Colonic mucosa (tissue), 4 donors: Measurements from ENCODE around the gene NFATC2IP. TPM values are rescaled to one million over a fixed set of nuclear protein-coding genes. Genes with fewer than 3 reads are reported as not detected.

Experiments used
- DNase-seq: peaks from one replicate; pipeline ENCODE4 v3.0.0-alpha.2; 2020
- H3K27ac ChIP-seq: fragments of 200-600 bp; one replicate; pipeline ENCODE4 v1.8.0; 2021
- H3K27me3 ChIP-seq: fragments of 200-600 bp; one replicate; pipeline ENCODE4 v1.8.0; 2021
- H3K36me3 ChIP-seq: fragments of 200-600 bp; one replicate; pipeline ENCODE4 v1.8.0; 2021
- H3K4me1 ChIP-seq: fragments of 200-600 bp; one replicate; pipeline ENCODE4 v1.8.0; 2021; ENCODE audit warnings: mild to moderate bottlenecking
- H3K4me3 ChIP-seq: fragments of 200-600 bp; one replicate; pipeline ENCODE4 v1.8.0; 2021
- H3K9ac ChIP-seq, 2 donors: one replicate each; pipeline ENCODE4 v1.7.0; 2013; ENCODE audit warnings: control low read depth in 2 of 2, low read depth in 2 of 2, low read length in 2 of 2
- H3K9me3 ChIP-seq: fragments of 200-600 bp; one replicate; pipeline ENCODE4 v1.8.0; 2021
- intact Hi-C: fragments of 100-400 bp; cut with DNase I; formaldehyde crosslinking; loops from one replicate; pipeline ENCODE4 v1.14.1; 2022
- total RNA-seq, 2 donors: library from RNA; stranded (reverse); fragmentation: NEBNext Ultra II Directional in 1 of 2; extraction: Animal tissue kit (Norgen Biotek cat#: 25700) in 1 of 2; gene quantifications; one replicate each; pipeline ENCODE4 v1.2.1, GENCODE V29; 2021
- TF ChIP-seq, protein P1 (sequence below): fragments of 200-600 bp; IDR thresholded peaks from one replicate; pipeline ENCODE4 v1.8.0; 2022; ENCODE audit warnings: antibody characterized with exemption, mild to moderate bottlenecking
- donor health status: healthy.
- donor health status: DM: no; HTN: no; CAD: no.
- donor health status: DM: no; HTN: no; CAD: no.

The NFATC2IP gene
- total RNA-seq, 2 donors from 2014 or later, result 33.3 to 57.1 TPM

DNA sequence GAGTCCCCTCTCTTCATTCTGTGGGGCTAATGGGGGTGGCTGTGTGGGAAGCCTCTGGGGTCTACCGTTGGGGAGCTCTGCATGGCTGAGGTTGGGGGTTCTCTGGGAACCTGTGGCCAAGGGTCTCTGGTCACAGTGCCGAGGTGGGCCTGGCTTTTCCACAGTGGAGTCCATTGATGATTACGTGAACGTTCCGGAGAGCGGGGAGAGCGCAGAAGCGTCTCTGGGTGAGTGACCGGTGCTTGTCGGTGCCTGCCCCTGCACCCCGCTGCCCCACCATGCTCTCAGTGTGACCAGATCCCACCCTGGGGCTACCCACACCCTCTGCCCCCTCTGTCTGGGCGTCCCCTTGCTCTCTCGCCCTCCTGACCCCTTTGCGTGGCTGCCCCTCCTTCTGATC lies 38.6 kb downstream of the NFATC2IP start:
- no peak for DNase-seq
- no peaks in the 10 kb centered on the region for H3K4me1 ChIP-seq
- no peaks in the 10 kb centered on the region for H3K9me3 ChIP-seq
- H3K9ac ChIP-seq, result no peak overlapping the region
- no peaks in the 10 kb centered on the region for H3K27me3 ChIP-seq
- H3K27ac ChIP-seq, result no peak overlapping the region
- H3K36me3 ChIP-seq, result no peaks in the 10 kb centered on the region
- intact Hi-C loops, result no loop called here
- no peak overlapping the region for H3K4me3 ChIP-seq
- TF ChIP-seq, protein P1, sequence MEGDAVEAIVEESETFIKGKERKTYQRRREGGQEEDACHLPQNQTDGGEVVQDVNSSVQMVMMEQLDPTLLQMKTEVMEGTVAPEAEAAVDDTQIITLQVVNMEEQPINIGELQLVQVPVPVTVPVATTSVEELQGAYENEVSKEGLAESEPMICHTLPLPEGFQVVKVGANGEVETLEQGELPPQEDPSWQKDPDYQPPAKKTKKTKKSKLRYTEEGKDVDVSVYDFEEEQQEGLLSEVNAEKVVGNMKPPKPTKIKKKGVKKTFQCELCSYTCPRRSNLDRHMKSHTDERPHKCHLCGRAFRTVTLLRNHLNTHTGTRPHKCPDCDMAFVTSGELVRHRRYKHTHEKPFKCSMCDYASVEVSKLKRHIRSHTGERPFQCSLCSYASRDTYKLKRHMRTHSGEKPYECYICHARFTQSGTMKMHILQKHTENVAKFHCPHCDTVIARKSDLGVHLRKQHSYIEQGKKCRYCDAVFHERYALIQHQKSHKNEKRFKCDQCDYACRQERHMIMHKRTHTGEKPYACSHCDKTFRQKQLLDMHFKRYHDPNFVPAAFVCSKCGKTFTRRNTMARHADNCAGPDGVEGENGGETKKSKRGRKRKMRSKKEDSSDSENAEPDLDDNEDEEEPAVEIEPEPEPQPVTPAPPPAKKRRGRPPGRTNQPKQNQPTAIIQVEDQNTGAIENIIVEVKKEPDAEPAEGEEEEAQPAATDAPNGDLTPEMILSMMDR, result no peak

DNA sequence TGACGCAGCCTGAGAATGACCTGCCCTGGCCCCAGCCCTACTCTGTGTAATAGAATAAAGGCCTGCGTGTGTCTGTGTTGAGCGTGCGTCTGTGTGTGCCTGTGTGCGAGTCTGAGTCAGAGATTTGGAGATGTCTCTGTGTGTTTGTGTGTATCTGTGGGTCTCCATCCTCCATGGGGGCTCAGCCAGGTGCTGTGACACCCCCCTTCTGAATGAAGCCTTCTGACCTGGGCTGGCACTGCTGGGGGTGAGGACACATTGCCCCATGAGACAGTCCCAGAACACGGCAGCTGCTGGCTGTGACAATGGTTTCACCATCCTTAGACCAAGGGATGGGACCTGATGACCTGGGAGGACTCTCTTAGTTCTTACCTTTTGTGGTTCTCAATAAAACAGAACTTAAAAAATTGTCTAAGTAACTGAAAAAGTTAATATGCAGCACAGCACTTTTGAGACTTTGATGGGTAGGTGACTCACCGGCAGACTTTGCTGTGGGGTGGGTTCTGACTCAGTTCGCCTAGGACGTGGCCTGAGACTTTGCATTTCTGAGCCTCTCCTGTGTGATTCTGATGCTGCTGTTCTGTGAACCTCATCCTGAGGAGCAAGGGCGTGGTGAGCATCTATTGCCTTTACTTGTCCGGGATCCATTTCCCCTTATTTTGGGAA lies 39.8 kb downstream of the NFATC2IP start:
- no peak overlapping the region for H3K4me3 ChIP-seq
- no peak for DNase-seq
- intact Hi-C loops, result no loop called here
- no peak overlapping the region for H3K27ac ChIP-seq
- TF ChIP-seq, protein P1, result no peak
- H3K4me1 ChIP-seq, result no peaks in the 10 kb centered on the region
- H3K9ac ChIP-seq, result no peak overlapping the region
- no peaks in the 10 kb centered on the region for H3K27me3 ChIP-seq
- no peaks in the 10 kb centered on the region for H3K9me3 ChIP-seq
- no peaks in the 10 kb centered on the region for H3K36me3 ChIP-seq

DNA sequence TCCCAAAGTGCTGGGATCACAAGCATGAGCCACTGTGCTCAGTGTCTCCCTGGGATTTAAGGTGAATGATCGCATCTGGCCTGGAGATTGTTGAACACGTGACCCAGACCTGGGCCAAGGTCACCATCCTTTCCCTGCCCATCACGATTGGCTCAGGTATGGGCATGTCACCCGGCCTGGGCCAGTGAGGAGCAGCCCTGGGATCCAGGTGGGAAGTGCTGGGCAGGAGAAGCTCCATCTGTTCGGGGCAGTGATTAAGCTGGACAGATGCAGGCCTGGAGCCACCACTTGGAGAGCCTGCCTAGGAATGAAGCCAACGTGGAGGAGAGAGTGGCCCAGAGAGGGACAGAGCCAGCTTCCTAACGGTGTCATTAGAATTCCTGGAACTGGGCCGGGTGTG lies 41.0 kb downstream of the NFATC2IP start:
- no peak for DNase-seq
- H3K36me3 ChIP-seq, result no peaks in the 10 kb centered on the region
- H3K9me3 ChIP-seq, result no peaks in the 10 kb centered on the region
- no peaks in the 10 kb centered on the region for H3K4me1 ChIP-seq
- H3K27ac ChIP-seq, result no peak overlapping the region
- no peak overlapping the region for H3K4me3 ChIP-seq
- H3K9ac ChIP-seq, result no peak overlapping the region
- H3K27me3 ChIP-seq, result no peaks in the 10 kb centered on the region
- TF ChIP-seq, protein P1, result no peak
- intact Hi-C loops, result no loop called here

DNA sequence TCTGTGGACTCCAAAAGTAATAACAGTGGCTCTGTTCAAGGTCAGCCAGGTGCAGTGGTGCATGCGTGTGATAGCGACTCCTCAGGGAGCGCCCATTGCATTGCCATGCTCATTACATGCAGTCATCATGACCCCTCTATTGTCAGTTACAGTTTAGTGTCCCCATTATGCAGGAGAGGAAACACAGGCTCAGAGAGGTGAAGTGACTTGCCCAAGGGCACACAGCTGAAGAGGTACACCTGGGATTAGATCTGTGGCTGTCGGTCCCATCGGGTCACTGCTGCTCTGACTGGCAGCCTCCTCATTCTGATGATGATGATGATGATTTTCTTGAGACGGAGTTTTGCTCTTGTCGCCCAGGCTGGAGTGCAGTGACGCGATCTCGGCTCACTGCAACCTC lies 41.8 kb downstream of the NFATC2IP start:
- no peak overlapping the region for H3K9ac ChIP-seq
- H3K27me3 ChIP-seq, result no peaks in the 10 kb centered on the region
- H3K36me3 ChIP-seq, result no peaks in the 10 kb centered on the region
- DNase-seq, result no peak
- no peak overlapping the region for H3K4me3 ChIP-seq
- TF ChIP-seq, protein P1, result no peak
- intact Hi-C loops, result no loop called here
- no peaks in the 10 kb centered on the region for H3K4me1 ChIP-seq
- H3K27ac ChIP-seq, result no peak overlapping the region
- no peaks in the 10 kb centered on the region for H3K9me3 ChIP-seq

DNA sequence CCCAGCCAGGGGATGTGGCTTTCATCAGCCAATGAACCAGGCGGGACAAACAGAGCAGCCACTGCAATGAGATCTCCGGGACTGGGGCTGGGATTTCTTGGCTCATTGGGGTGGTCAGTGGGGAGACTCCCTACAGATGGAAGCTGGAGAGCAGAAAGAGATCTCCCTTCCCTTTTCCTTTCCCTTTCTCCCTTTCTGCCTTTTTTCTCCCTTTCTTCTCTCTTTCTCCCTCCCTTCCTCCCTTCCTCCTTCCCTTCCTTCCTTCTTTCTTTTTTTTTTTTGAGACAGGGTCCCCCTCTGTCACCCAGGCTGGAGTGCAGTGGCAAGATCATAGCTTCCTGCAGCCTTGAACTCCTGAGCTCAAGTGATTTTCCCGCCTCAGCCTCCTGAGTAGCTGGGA lies 48.1 kb downstream of the NFATC2IP start:
- no peak for DNase-seq
- no peak overlapping the region for H3K27ac ChIP-seq
- TF ChIP-seq, protein P1, result no peak
- no peak overlapping the region for H3K4me3 ChIP-seq
- H3K27me3 ChIP-seq, result no peaks in the 10 kb centered on the region
- H3K9ac ChIP-seq, result no peak overlapping the region
- intact Hi-C loops, result no loop called here
- H3K36me3 ChIP-seq, result no peaks in the 10 kb centered on the region
- H3K4me1 ChIP-seq, result no peaks in the 10 kb centered on the region
- H3K9me3 ChIP-seq, result no peaks in the 10 kb centered on the region
